GM12872 (cell line): Measurements from ENCODE around the gene CARD10.

Experiments
- TF ChIP-seq, protein P1 (sequence below): IDR thresholded peaks from 3 replicates; pipeline ENCODE4 v1.5.1; 2011; ENCODE audit warnings: low read depth, mild to moderate bottlenecking, low read length, moderate library complexity; ENCODE audit not compliant: insufficient read depth

CARD10 gene

DNA sequence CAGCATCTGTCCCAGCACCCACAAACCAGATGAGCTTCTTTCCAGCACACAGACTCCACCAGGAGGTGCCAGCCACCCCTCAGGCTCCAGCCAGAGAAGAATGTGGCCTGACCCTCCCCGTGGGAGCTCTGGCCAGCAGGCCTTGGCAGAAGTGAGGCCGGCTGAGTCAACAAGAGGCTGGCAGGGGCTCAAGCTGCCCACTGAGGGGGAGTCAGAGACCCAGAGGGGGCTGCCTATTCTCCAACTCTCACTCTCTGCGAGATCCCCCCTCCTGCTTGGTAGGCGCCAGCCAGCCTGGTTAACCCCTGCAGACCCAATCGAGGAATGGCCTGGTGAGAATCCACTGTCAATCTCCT, 30.5 kb upstream of the CARD10 start:
- TF ChIP-seq, protein P1, sequence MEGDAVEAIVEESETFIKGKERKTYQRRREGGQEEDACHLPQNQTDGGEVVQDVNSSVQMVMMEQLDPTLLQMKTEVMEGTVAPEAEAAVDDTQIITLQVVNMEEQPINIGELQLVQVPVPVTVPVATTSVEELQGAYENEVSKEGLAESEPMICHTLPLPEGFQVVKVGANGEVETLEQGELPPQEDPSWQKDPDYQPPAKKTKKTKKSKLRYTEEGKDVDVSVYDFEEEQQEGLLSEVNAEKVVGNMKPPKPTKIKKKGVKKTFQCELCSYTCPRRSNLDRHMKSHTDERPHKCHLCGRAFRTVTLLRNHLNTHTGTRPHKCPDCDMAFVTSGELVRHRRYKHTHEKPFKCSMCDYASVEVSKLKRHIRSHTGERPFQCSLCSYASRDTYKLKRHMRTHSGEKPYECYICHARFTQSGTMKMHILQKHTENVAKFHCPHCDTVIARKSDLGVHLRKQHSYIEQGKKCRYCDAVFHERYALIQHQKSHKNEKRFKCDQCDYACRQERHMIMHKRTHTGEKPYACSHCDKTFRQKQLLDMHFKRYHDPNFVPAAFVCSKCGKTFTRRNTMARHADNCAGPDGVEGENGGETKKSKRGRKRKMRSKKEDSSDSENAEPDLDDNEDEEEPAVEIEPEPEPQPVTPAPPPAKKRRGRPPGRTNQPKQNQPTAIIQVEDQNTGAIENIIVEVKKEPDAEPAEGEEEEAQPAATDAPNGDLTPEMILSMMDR: no peak

DNA sequence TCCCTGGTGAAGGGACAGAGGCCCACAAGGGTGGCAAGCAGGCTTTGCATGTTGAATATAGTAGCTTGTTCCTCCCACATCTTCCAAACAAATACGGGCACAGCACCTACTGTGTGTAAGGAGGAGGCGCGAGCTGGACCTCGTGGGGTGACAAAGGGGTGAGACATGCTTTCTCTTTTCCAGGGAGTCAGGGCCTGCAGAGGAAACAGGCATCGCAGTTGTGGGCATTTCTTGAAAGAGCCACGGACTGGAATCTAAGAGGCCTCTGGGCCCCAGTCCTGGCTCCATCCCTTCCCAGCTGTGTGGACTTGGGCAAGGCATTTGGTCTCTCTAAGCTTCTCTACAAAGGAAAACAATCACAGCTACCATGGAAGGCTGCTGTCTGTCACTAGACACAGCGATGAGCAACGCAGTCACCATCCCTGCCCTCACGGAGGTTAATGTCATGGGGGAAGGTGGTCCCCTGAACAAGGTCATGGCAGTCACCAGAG, 28.1 kb upstream of the CARD10 start:
- TF ChIP-seq, protein P1: no peak

DNA sequence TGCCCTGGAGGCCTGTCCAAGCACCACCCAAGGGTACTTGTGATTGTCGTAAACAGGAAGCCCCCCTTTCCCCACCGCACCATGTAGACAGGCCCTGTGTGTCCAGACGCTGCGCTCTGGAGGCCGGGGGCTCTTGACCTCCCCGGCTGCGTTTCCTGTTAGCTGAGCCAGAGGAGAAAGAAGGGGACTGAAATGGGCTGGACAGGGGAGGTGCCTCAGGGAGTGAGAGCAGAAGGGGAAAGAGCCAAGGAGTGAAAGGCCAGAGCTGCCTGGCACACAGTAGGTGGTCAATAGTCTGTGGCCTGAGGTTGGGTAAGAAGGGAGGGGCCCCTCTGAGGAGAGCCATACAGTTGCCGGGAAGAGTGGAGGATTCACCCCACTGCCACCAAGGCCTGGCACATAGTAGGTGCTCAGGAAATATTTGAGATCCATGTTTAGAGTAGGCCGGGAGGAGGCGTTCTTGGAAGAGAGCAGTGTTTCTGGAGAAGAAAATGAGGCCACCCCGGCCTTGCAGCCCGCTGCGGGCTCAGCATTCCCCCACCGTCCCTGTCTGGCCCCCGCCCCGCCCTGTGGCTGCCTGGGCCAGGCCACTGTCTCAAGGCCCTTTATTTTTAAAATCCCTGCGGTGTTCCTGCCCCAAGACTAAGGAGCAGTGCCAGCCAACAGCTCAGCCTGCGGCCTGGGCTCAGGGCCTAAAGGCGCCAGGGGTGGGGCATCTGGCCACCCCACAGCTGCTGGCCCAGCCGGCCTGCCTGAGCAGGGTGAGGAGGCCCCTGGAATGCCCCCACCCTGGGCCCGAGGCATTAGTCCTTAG, 27.4 kb upstream of the CARD10 start:
- TF ChIP-seq, protein P1: no peak

DNA sequence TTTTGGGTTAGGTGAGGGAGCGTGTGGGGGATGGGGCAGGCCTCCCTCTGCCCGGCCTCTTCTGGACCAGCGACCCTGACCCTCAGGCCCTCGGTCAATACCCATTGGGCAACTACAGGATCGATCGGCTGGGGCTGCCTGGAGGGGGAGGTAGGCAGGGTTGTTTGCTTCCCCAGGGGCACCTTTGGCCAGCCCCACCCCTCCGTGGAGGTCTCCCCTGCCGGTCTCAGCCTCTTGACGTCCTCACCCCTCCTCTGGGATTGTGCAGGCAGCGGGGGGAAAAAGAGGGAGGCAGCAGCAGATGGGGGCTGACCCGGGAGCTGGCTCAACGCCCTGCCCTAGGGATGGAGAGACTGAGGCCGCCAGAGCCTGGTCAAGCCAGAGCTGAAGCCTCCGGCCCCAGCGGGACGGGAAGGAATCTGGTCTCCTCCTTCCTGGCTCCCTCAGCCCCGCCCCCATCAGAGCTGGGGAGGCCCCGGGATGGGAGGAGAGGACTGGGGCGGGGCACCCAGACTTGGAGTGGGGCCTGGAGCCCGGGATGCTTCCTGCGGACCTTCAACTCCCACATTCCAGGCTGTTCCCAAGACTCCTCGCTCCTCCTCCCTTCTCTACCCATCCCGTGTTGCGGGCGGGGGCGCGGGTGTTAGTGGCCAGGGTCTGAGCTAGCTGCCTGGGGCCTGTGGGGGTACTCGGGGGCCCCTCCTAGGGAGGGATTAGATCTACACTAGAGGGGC, 26.7 kb upstream of the CARD10 start:
- TF ChIP-seq, protein P1: no peak

DNA sequence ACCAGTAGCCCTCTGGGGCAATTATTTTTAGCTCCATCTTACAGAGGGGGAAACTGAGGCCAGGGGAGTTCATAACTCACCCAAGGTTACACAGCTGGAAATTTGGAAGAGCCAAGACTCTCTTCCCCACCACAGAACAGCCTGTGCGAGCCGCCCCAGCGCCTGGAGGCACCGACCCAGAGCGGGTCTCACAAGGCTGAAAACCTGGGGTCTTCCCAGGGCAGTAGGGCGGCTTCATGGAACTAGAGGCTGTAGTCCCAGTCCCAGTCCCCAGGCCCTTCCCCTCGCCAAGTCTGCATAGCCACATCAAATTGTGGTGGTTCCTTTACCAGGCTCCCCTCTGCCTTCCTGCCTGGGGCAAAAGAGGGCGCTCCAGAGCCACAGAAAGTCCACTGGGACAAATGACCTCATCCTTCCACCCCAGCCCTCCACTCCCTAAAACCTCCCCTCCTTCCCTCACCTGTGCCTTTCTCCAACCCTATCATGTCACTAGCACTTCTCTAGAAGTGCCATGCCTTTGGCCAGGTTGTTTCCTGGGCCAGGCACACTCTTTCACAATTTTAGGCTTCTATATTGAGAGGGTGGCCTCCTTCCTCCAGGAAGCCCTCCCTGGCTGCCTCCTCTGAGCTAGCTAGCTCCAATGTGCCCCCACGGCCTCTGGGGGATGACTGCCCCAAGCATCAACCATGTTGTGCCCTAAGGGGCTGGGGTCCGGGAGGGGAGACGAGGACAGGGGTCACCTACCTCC, 25.9 kb upstream of the CARD10 start:
- TF ChIP-seq, protein P1: peak; percentile 79

DNA sequence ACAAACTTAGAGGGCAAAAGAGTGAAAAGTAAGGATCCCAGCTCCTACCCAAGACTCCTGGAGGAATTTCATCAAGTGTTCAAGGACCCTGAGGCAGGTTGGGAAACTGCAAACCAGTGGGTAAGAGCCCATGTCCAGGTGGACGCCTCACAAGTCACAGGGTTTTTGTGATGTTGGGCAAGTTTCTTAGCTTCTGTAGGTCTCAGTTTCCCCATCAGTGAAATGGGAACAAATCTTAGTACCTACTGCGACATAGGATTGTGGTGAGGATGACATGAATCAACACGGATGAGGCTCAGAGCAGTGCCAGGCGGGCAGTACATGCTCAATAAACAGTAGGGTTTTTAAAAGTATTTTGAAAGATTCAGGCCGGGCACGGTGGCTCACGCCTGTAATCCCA, 23.7 kb upstream of the CARD10 start:
- TF ChIP-seq, protein P1: no peak
